ENCODE results near the gene CCSER1.

DNA sequence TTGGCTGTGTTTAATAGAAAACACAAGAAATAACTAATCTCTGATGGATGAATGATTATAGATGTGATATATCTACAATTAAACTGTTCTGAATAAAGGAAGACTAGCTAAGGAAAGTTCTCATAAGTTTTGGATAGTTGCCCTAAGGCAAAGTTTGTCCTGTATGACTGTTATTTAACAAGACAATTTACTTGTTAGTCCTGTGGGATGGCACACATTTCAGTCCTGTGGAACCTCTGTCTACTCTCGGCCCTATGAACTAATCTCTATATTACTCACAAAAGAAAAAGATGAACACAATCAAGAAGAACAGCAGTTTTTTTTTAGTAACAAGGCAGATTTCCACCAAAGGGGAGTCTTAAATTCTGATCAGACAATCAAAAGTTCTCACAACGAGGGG, 314.6 kb downstream of the CCSER1 start:
- TF ChIP-seq POLR2AphosphoS5 (IDR thresholded peaks at IDR 0.05): no peak
- TF ChIP-seq, protein P1, sequence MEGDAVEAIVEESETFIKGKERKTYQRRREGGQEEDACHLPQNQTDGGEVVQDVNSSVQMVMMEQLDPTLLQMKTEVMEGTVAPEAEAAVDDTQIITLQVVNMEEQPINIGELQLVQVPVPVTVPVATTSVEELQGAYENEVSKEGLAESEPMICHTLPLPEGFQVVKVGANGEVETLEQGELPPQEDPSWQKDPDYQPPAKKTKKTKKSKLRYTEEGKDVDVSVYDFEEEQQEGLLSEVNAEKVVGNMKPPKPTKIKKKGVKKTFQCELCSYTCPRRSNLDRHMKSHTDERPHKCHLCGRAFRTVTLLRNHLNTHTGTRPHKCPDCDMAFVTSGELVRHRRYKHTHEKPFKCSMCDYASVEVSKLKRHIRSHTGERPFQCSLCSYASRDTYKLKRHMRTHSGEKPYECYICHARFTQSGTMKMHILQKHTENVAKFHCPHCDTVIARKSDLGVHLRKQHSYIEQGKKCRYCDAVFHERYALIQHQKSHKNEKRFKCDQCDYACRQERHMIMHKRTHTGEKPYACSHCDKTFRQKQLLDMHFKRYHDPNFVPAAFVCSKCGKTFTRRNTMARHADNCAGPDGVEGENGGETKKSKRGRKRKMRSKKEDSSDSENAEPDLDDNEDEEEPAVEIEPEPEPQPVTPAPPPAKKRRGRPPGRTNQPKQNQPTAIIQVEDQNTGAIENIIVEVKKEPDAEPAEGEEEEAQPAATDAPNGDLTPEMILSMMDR (IDR thresholded peaks at IDR 0.05; ENCODE audit: poor library complexity, severe bottlenecking): no peak

Measured in neural cell (in vitro differentiated cells).